ENCODE data around the gene SOX6. TPM values are rescaled to one million over a fixed set of nuclear protein-coding genes. Genes with fewer than 3 reads are reported as not detected.

SOX6 gene
- total RNA-seq, 2 experiments from 2014 or later: 0.13 TPM; not detected in 1

DNA sequence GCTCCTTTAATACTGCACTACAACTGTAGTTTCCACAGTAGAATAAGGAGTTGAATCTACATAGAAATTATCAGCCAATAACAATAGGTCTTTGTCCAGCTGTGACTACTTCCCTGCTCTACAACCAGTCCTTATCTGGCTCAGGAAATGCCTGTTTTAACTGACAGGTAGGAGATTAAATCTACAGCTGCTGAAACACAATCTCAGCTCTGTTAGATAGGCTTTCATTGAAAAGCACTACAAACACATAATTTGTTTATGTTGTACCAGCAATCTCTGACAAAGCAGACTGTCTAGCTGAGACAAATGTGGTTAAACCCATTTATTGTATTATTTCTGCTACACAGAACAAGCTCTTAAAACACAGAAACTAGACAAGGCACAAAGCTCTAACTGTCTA lies 230.0 kb downstream of the SOX6 start:
- CTCF ChIA-PET (ENCODE audit: unreplicated experiment): no interaction called here
- Histone ChIP-seq H3K4me1 (ENCODE audit: insufficient read depth, low read length, poor library complexity, severe bottlenecking) (no peaks in the 10 kb centered on the region), H3K9me2 (ENCODE audit: insufficient read depth, low read length) (no peaks in the 10 kb centered on the region), H3K4me3 (ENCODE audit: low read depth, low read length, poor library complexity, severe bottlenecking) (no peak overlapping the region), H3K27ac (ENCODE audit: low read depth, low read length, poor library complexity, severe bottlenecking) (no peak overlapping the region), H4K20me1 (ENCODE audit: insufficient read depth, low read length) (no peaks in the 10 kb centered on the region), H3K9me3 (ENCODE audit: low read length) (no peaks in the 10 kb centered on the region), H3K79me2 (ENCODE audit: insufficient read depth, low read depth, low read length) (no peaks in the 10 kb centered on the region), H3K4me2 (ENCODE audit: low read length) (no peak overlapping the region), H2AFZ (ENCODE audit: low read length) (no peak overlapping the region), H3K36me3 (ENCODE audit: insufficient read depth, low read length) (no peaks in the 10 kb centered on the region)
- POLR2A ChIA-PET: no interaction called here
- no peak for DNase-seq (ENCODE audit: low spot score)
- no TSS peak for BruUV-seq (replicated peaks)
- intact Hi-C loops (cut with micrococcal nuclease; ENCODE audit: unreplicated experiment): no loop called here
- TF ChIP-seq, protein P1, sequence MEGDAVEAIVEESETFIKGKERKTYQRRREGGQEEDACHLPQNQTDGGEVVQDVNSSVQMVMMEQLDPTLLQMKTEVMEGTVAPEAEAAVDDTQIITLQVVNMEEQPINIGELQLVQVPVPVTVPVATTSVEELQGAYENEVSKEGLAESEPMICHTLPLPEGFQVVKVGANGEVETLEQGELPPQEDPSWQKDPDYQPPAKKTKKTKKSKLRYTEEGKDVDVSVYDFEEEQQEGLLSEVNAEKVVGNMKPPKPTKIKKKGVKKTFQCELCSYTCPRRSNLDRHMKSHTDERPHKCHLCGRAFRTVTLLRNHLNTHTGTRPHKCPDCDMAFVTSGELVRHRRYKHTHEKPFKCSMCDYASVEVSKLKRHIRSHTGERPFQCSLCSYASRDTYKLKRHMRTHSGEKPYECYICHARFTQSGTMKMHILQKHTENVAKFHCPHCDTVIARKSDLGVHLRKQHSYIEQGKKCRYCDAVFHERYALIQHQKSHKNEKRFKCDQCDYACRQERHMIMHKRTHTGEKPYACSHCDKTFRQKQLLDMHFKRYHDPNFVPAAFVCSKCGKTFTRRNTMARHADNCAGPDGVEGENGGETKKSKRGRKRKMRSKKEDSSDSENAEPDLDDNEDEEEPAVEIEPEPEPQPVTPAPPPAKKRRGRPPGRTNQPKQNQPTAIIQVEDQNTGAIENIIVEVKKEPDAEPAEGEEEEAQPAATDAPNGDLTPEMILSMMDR (conservative IDR thresholded peaks at IDR 0.05; ENCODE audit: low read length): no peak

DNA sequence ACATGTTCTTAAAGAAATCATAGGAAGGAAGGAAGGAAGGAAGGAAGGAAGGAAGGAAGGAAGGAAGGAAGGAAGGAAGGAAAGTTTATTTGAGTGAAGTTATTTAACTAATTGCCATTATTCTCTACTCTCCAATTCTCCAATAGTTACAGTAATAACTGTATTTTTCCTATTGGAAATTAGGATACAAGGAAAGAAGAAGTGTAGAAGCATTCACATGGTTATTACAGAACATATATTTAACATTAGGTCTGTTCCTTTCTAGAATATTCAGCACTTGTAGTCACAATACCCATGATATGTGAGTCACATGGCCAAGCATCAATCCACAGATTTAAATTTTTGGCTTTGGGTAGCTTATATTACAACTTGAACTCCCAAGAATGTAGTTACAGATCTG lies 230.6 kb downstream of the SOX6 start:
- ChIA-PET CTCF (ENCODE audit: unreplicated experiment) (no interaction called here), POLR2A (no interaction called here)
- H3K4me2 ChIP-seq (ENCODE audit: low read length): no peak overlapping the region
- H3K9me2 ChIP-seq (ENCODE audit: insufficient read depth, low read length): no peaks in the 10 kb centered on the region
- no peaks in the 10 kb centered on the region for H3K79me2 ChIP-seq (ENCODE audit: insufficient read depth, low read depth, low read length)
- intact Hi-C loops (cut with micrococcal nuclease; ENCODE audit: unreplicated experiment): no loop called here
- H3K4me3 ChIP-seq (ENCODE audit: low read depth, low read length, poor library complexity, severe bottlenecking): no peak overlapping the region
- TF ChIP-seq EZH2phosphoT487 (IDR thresholded peaks at IDR 0.05; ENCODE audit: borderline replicate concordance, low read depth, low read length): no peak
- TF ChIP-seq, protein P1 (conservative IDR thresholded peaks at IDR 0.05; ENCODE audit: low read length): no peak
- H3K9me3 ChIP-seq (ENCODE audit: low read length): no peaks in the 10 kb centered on the region
- no peaks in the 10 kb centered on the region for H3K36me3 ChIP-seq (ENCODE audit: insufficient read depth, low read length)
- no peak overlapping the region for H3K27ac ChIP-seq (ENCODE audit: low read depth, low read length, poor library complexity, severe bottlenecking)
- no peaks in the 10 kb centered on the region for H4K20me1 ChIP-seq (ENCODE audit: insufficient read depth, low read length)
- DNase-seq (ENCODE audit: low spot score): no peak
- H3K4me1 ChIP-seq (ENCODE audit: insufficient read depth, low read length, poor library complexity, severe bottlenecking): no peaks in the 10 kb centered on the region
- no peak overlapping the region for H2AFZ ChIP-seq (ENCODE audit: low read length)
- BruUV-seq (replicated peaks): no TSS peak

DNA sequence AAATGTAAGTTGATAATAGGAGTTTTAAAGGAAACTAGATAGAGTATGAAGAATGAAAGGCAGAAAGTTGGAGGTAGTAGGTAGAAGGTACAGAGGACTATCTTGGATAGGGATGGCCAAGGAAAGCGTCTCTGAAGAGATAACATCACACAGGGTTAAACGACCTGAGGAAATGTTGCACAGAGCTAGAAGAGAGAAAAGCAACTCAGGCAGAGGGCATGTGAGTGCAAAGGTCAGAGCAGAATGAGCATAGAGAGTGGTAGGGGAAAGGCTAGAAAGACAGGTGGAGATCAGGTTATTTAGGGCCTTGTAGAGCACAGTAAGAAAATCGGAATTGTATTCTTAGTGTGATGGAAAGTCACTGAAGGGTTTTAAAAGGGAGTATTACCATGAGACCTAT lies 232.0 kb downstream of the SOX6 start:
- TF ChIP-seq EZH2phosphoT487 (IDR thresholded peaks at IDR 0.05; ENCODE audit: borderline replicate concordance, low read depth, low read length): no peak
- TF ChIP-seq, protein P1 (conservative IDR thresholded peaks at IDR 0.05; ENCODE audit: low read length): no peak
- DNase-seq (ENCODE audit: low spot score): no peak

More for the DNA sequence above, 232.0 kb downstream of the SOX6 start:
- no peaks in the 10 kb centered on the region for H3K36me3 ChIP-seq (ENCODE audit: insufficient read depth, low read length)
- no peak overlapping the region for H3K4me2 ChIP-seq (ENCODE audit: low read length)
- POLR2A ChIA-PET: no interaction called here
- H3K4me1 ChIP-seq (ENCODE audit: insufficient read depth, low read length, poor library complexity, severe bottlenecking): no peaks in the 10 kb centered on the region
- CTCF ChIA-PET (ENCODE audit: unreplicated experiment): no interaction called here
- no peaks in the 10 kb centered on the region for H4K20me1 ChIP-seq (ENCODE audit: insufficient read depth, low read length)
- H3K27ac ChIP-seq (ENCODE audit: low read depth, low read length, poor library complexity, severe bottlenecking): no peak overlapping the region
- intact Hi-C loops (cut with micrococcal nuclease; ENCODE audit: unreplicated experiment): no loop called here
- H3K79me2 ChIP-seq (ENCODE audit: insufficient read depth, low read depth, low read length): no peaks in the 10 kb centered on the region
- no peaks in the 10 kb centered on the region for H3K9me2 ChIP-seq (ENCODE audit: insufficient read depth, low read length)
- H3K4me3 ChIP-seq (ENCODE audit: low read depth, low read length, poor library complexity, severe bottlenecking): no peak overlapping the region
- BruUV-seq (replicated peaks): no TSS peak
- no peak overlapping the region for H2AFZ ChIP-seq (ENCODE audit: low read length)
- no peaks in the 10 kb centered on the region for H3K9me3 ChIP-seq (ENCODE audit: low read length)

Data from OCI-LY7 (cell line).